HG03039 (cell line): ENCODE results near the gene SEPTIN1.
"Not testable (repeated sequence)": the region's sequence is repeated elsewhere in the genome, so short reads cannot be mapped to it uniquely, and the experiment has no call there.

ENCODE experiments used
- ATAC-seq: cut with Tn5 transposase; IDR thresholded peaks from one replicate; pipeline ENCODE4 v1.9.1; 2021; ENCODE audit warnings: mild to moderate bottlenecking, moderate library complexity; ENCODE audit not compliant: unreplicated experiment

Gene SEPTIN1

GRCh38 chr16:30358577-30358936, 23.8 kb downstream of the SEPTIN1 start:
- ATAC-seq, result no peak

GRCh38 chr16:30357715-30358576, 24.4 kb downstream of the SEPTIN1 start:
- no peak for ATAC-seq

GRCh38 chr16:30357085-30357714, 25.2 kb downstream of the SEPTIN1 start:
- ATAC-seq, result no peak

GRCh38 chr16:30356401-30357084, 25.8 kb downstream of the SEPTIN1 start:
- no peak for ATAC-seq

- ATAC-seq, result no peak
Measured at GRCh38 chr16:30355954-30356308, 26.4 kb downstream of the SEPTIN1 start.

GRCh38 chr16:30355144-30355953, 27.0 kb downstream of the SEPTIN1 start, which contains the start of gene CD2BP2:
CD2BP2 (minus strand) TSS chr16:30355308; CDS start chr16:30354681, 627 bp downstream.
- ATAC-seq, result peak; percentile 55

GRCh38 chr16:30354423-30355143, 27.8 kb downstream of the SEPTIN1 start:
- ATAC-seq, result no peak

- ATAC-seq, result no peak
Measured at GRCh38 chr16:30353438-30354129, 28.8 kb downstream of the SEPTIN1 start.

- no peak for ATAC-seq
Measured at GRCh38 chr16:30352488-30353401, 29.6 kb downstream of the SEPTIN1 start.

GRCh38 chr16:30351586-30352419, 30.6 kb downstream of the SEPTIN1 start:
- ATAC-seq, result no peak

GRCh38 chr16:30351001-30351441, 31.3 kb downstream of the SEPTIN1 start:
- no peak for ATAC-seq

- ATAC-seq, result no peak
Measured at GRCh38 chr16:30350134-30350871, 32.1 kb downstream of the SEPTIN1 start.

- no peak for ATAC-seq
Measured at GRCh38 chr16:30349675-30350074, 32.7 kb downstream of the SEPTIN1 start.

GRCh38 chr16:30348929-30349328, 33.4 kb downstream of the SEPTIN1 start:
- no peak for ATAC-seq

- ATAC-seq, result no peak
Measured at GRCh38 chr16:30348113-30348512, 34.2 kb downstream of the SEPTIN1 start.

- ATAC-seq, result no peak
Measured at GRCh38 chr16:30346286-30346685, 36.1 kb downstream of the SEPTIN1 start.

- not testable (repeated sequence) for ATAC-seq
Measured at GRCh38 chr16:30343491-30343820, 38.9 kb downstream of the SEPTIN1 start.
